ENCODE measurements around the gene FAIM2. TPM values are rescaled to one million over a fixed set of nuclear protein-coding genes. Genes with fewer than 3 reads are reported as not detected.

The FAIM2 gene
- polyA plus RNA-seq, 4 donors, result 2.2 to 13.5 TPM; not detected in 2

GRCh38 chr12:49933796-49934195 lies 30.1 kb upstream of the FAIM2 start:
- no peak overlapping the region for H3K4me3 ChIP-seq (ENCODE audit: low read depth in 1 of 3, low read length in 3 of 3)
- WGBS, 3 donors, result 78 to 89% (median 82%) methylated on average over 5 of the region's 5 CpGs
- no peak overlapping the region for H3K27ac ChIP-seq (ENCODE audit: low read depth in 1 of 3, low read length in 2 of 3)
- no peaks in the 10 kb centered on the region for H3K4me1 ChIP-seq (ENCODE audit: control insufficient read depth in 3 of 3, insufficient read depth in 2 of 3, low read depth in 1 of 3, low read length in 2 of 3)
- DNase-seq, result no peak
- no peaks in the 10 kb centered on the region for H3K9me3 ChIP-seq (ENCODE audit: control insufficient read depth in 2 of 2, insufficient read depth in 1 of 2, low read depth in 1 of 2, low read length in 1 of 2)
- peaks cover 0 to 9% (median 0%) of the 10 kb centered on the region in 3 donors for H3K27me3 ChIP-seq (ENCODE audit: control insufficient read depth in 3 of 3, insufficient read depth in 3 of 3, low read length in 3 of 3)
- no peaks in the 10 kb centered on the region for H3K36me3 ChIP-seq (ENCODE audit: control insufficient read depth in 3 of 3, insufficient read depth in 2 of 3, low read depth in 1 of 3, low read length in 3 of 3)
- no peak for FAIRE-seq

- H3K36me3 ChIP-seq (ENCODE audit: control insufficient read depth in 3 of 3, insufficient read depth in 2 of 3, low read depth in 1 of 3, low read length in 3 of 3), result no peaks in the 10 kb centered on the region
- WGBS, 3 donors, result 81 to 87% (median 83%) methylated on average over 8 of the region's 8 CpGs
- DNase-seq (no peak), FAIRE-seq (no peak)
- H3K4me1 ChIP-seq (ENCODE audit: control insufficient read depth in 3 of 3, insufficient read depth in 2 of 3, low read depth in 1 of 3, low read length in 2 of 3), result no peaks in the 10 kb centered on the region
- H3K4me3 ChIP-seq (ENCODE audit: low read depth in 1 of 3, low read length in 3 of 3), result no peak overlapping the region
- no peak overlapping the region for H3K27ac ChIP-seq (ENCODE audit: low read depth in 1 of 3, low read length in 2 of 3)
- no peaks in the 10 kb centered on the region for H3K9me3 ChIP-seq (ENCODE audit: control insufficient read depth in 2 of 2, insufficient read depth in 1 of 2, low read depth in 1 of 2, low read length in 1 of 2)
- H3K27me3 ChIP-seq (ENCODE audit: control insufficient read depth in 3 of 3, insufficient read depth in 3 of 3, low read length in 3 of 3), result peaks cover 0 to 9% (median 0%) of the 10 kb centered on the region in 3 donors
These were observed 28.9 kb upstream of the FAIM2 start for GRCh38 chr12:49932533-49933130.

- Histone ChIP-seq H3K9me3 (ENCODE audit: control insufficient read depth in 2 of 2, insufficient read depth in 1 of 2, low read depth in 1 of 2, low read length in 1 of 2) (no peaks in the 10 kb centered on the region), H3K27me3 (ENCODE audit: control insufficient read depth in 3 of 3, insufficient read depth in 3 of 3, low read length in 3 of 3) (peaks cover 0 to 9% (median 0%) of the 10 kb centered on the region in 3 donors), H3K4me1 (ENCODE audit: control insufficient read depth in 3 of 3, insufficient read depth in 2 of 3, low read depth in 1 of 3, low read length in 2 of 3) (no peaks in the 10 kb centered on the region), H3K27ac (ENCODE audit: low read depth in 1 of 3, low read length in 2 of 3) (no peak overlapping the region), H3K4me3 (ENCODE audit: low read depth in 1 of 3, low read length in 3 of 3) (no peak overlapping the region), H3K36me3 (ENCODE audit: control insufficient read depth in 3 of 3, insufficient read depth in 2 of 3, low read depth in 1 of 3, low read length in 3 of 3) (no peaks in the 10 kb centered on the region)
- WGBS, 3 donors, result 65 to 86% (median 74%) methylated on average over 6 to 7 of the region's 7 CpGs
- no peak for DNase-seq
- FAIRE-seq, result no peak
These were observed 28.3 kb upstream of the FAIM2 start for GRCh38 chr12:49932023-49932422.

- Histone ChIP-seq H3K4me1 (ENCODE audit: control insufficient read depth in 3 of 3, insufficient read depth in 2 of 3, low read depth in 1 of 3, low read length in 2 of 3) (no peaks in the 10 kb centered on the region), H3K36me3 (ENCODE audit: control insufficient read depth in 3 of 3, insufficient read depth in 2 of 3, low read depth in 1 of 3, low read length in 3 of 3) (no peaks in the 10 kb centered on the region), H3K27me3 (ENCODE audit: control insufficient read depth in 3 of 3, insufficient read depth in 3 of 3, low read length in 3 of 3) (peaks cover 0 to 9% (median 0%) of the 10 kb centered on the region in 3 donors), H3K27ac (ENCODE audit: low read depth in 1 of 3, low read length in 2 of 3) (no peak overlapping the region), H3K4me3 (ENCODE audit: low read depth in 1 of 3, low read length in 3 of 3) (no peak overlapping the region), H3K9me3 (ENCODE audit: control insufficient read depth in 2 of 2, insufficient read depth in 1 of 2, low read depth in 1 of 2, low read length in 1 of 2) (no peaks in the 10 kb centered on the region)
- DNase-seq (no peak), FAIRE-seq (no peak)
- 60 to 68% (median 62%) methylated on average over 3 of the region's 3 CpGs for WGBS, 3 donors
These were observed 27.0 kb upstream of the FAIM2 start for GRCh38 chr12:49930515-49931288.

- DNase-seq, result no peak
- no peaks in the 10 kb centered on the region for H3K9me3 ChIP-seq (ENCODE audit: control insufficient read depth in 2 of 2, insufficient read depth in 1 of 2, low read depth in 1 of 2, low read length in 1 of 2)
- peaks cover 0 to 9% (median 0%) of the 10 kb centered on the region in 3 donors for H3K27me3 ChIP-seq (ENCODE audit: control insufficient read depth in 3 of 3, insufficient read depth in 3 of 3, low read length in 3 of 3)
- no peaks in the 10 kb centered on the region for H3K4me1 ChIP-seq (ENCODE audit: control insufficient read depth in 3 of 3, insufficient read depth in 2 of 3, low read depth in 1 of 3, low read length in 2 of 3)
- H3K4me3 ChIP-seq (ENCODE audit: low read depth in 1 of 3, low read length in 3 of 3), result no peak overlapping the region
- H3K27ac ChIP-seq (ENCODE audit: low read depth in 1 of 3, low read length in 2 of 3), result no peak overlapping the region
- FAIRE-seq, result no peak
- H3K36me3 ChIP-seq (ENCODE audit: control insufficient read depth in 3 of 3, insufficient read depth in 2 of 3, low read depth in 1 of 3, low read length in 3 of 3), result no peaks in the 10 kb centered on the region
- WGBS, 3 donors, result 81 to 83% (median 82%) methylated on average over 7 of the region's 7 CpGs
These were observed 25.9 kb upstream of the FAIM2 start for GRCh38 chr12:49929581-49929980.

GRCh38 chr12:49928471-49928870 lies 24.8 kb upstream of the FAIM2 start:
- Histone ChIP-seq H3K9me3 (ENCODE audit: control insufficient read depth in 2 of 2, insufficient read depth in 1 of 2, low read depth in 1 of 2, low read length in 1 of 2) (no peaks in the 10 kb centered on the region), H3K36me3 (ENCODE audit: control insufficient read depth in 3 of 3, insufficient read depth in 2 of 3, low read depth in 1 of 3, low read length in 3 of 3) (no peaks in the 10 kb centered on the region), H3K27me3 (ENCODE audit: control insufficient read depth in 3 of 3, insufficient read depth in 3 of 3, low read length in 3 of 3) (peaks cover 0 to 9% (median 0%) of the 10 kb centered on the region in 3 donors), H3K27ac (ENCODE audit: low read depth in 1 of 3, low read length in 2 of 3) (no peak overlapping the region), H3K4me1 (ENCODE audit: control insufficient read depth in 3 of 3, insufficient read depth in 2 of 3, low read depth in 1 of 3, low read length in 2 of 3) (no peaks in the 10 kb centered on the region), H3K4me3 (ENCODE audit: low read depth in 1 of 3, low read length in 3 of 3) (no peak overlapping the region)
- WGBS, 3 donors, result 76 to 80% (median 79%) methylated on average over 6 of the region's 6 CpGs
- no peak for DNase-seq
- no peak for FAIRE-seq

GRCh38 chr12:49925433-49926204 lies 21.9 kb upstream of the FAIM2 start:
- H3K9me3 ChIP-seq (ENCODE audit: control insufficient read depth in 2 of 2, insufficient read depth in 1 of 2, low read depth in 1 of 2, low read length in 1 of 2), result no peaks in the 10 kb centered on the region
- FAIRE-seq (no peak), DNase-seq (no peak)
- peaks cover 0 to 9% (median 0%) of the 10 kb centered on the region in 3 donors for H3K27me3 ChIP-seq (ENCODE audit: control insufficient read depth in 3 of 3, insufficient read depth in 3 of 3, low read length in 3 of 3)
- no peak overlapping the region for H3K4me3 ChIP-seq (ENCODE audit: low read depth in 1 of 3, low read length in 3 of 3)
- no peaks in the 10 kb centered on the region for H3K4me1 ChIP-seq (ENCODE audit: control insufficient read depth in 3 of 3, insufficient read depth in 2 of 3, low read depth in 1 of 3, low read length in 2 of 3)
- WGBS, 3 donors, result 87 to 91% (median 88%) methylated on average over 11 of the region's 11 CpGs
- H3K36me3 ChIP-seq (ENCODE audit: control insufficient read depth in 3 of 3, insufficient read depth in 2 of 3, low read depth in 1 of 3, low read length in 3 of 3), result no peaks in the 10 kb centered on the region
- no peak overlapping the region for H3K27ac ChIP-seq (ENCODE audit: low read depth in 1 of 3, low read length in 2 of 3)

GRCh38 chr12:49924628-49925246 lies 21.0 kb upstream of the FAIM2 start:
- Histone ChIP-seq H3K9me3 (ENCODE audit: control insufficient read depth in 2 of 2, insufficient read depth in 1 of 2, low read depth in 1 of 2, low read length in 1 of 2) (no peaks in the 10 kb centered on the region), H3K36me3 (ENCODE audit: control insufficient read depth in 3 of 3, insufficient read depth in 2 of 3, low read depth in 1 of 3, low read length in 3 of 3) (no peaks in the 10 kb centered on the region), H3K27me3 (ENCODE audit: control insufficient read depth in 3 of 3, insufficient read depth in 3 of 3, low read length in 3 of 3) (peaks cover 0 to 5% (median 0%) of the 10 kb centered on the region in 3 donors), H3K27ac (ENCODE audit: low read depth in 1 of 3, low read length in 2 of 3) (no peak overlapping the region), H3K4me1 (ENCODE audit: control insufficient read depth in 3 of 3, insufficient read depth in 2 of 3, low read depth in 1 of 3, low read length in 2 of 3) (no peaks in the 10 kb centered on the region), H3K4me3 (ENCODE audit: low read depth in 1 of 3, low read length in 3 of 3) (no peak overlapping the region)
- DNase-seq (no peak), FAIRE-seq (no peak)
- WGBS, 3 donors, result 87 to 93% (median 91%) methylated on average over 7 of the region's 7 CpGs
